DOHH2 (cell line): Measurements from ENCODE around the gene SSBP3.

Experiments
- H3F3A ChIP-seq: fragments of 200-600 bp; sonication (generic), shearing (Covaris generic); 2 replicates; pipeline ENCODE4 v1.6.0; 2016; ENCODE audit warnings: antibody characterized with exemption, mild to moderate bottlenecking; ENCODE audit not compliant: control insufficient read depth, insufficient read depth
- H3K27ac ChIP-seq: fragments of 200-600 bp; sonication (generic); 2 replicates; pipeline ENCODE4 v1.5.1; 2014; ENCODE audit warnings: low read depth, mild to moderate bottlenecking, low read length, moderate library complexity
- H3K27me3 ChIP-seq: fragments of 200-600 bp; sonication (generic); 2 replicates; pipeline ENCODE4 v1.6.1; 2014; ENCODE audit warnings: mild to moderate bottlenecking, low read length, mixed read lengths; ENCODE audit not compliant: control insufficient read depth
- H3K36me3 ChIP-seq: fragments of 200-600 bp; sonication (generic); 2 replicates; pipeline ENCODE4 v1.6.1; 2014; ENCODE audit warnings: mild to moderate bottlenecking, low read length, moderate library complexity, mixed read lengths; ENCODE audit not compliant: control insufficient read depth
- H3K4me1 ChIP-seq: fragments of 200-600 bp; sonication (generic); 2 replicates; pipeline ENCODE4 v1.6.1; 2014; ENCODE audit warnings: mild to moderate bottlenecking, low read length, mixed read lengths; ENCODE audit not compliant: control insufficient read depth
- H3K4me2 ChIP-seq: fragments of 200-600 bp; sonication (generic); 2 replicates; pipeline ENCODE4 v1.6.0; 2014; ENCODE audit warnings: mild to moderate bottlenecking, low read length, moderate library complexity
- H3K4me3 ChIP-seq: fragments of 200-600 bp; sonication (generic); 2 replicates; pipeline ENCODE4 v1.5.1; 2014; ENCODE audit warnings: mild to moderate bottlenecking, low read length, mixed read lengths
- H3K79me2 ChIP-seq: fragments of 200-600 bp; sonication (generic); 2 replicates; pipeline ENCODE4 v1.6.1; 2014; ENCODE audit warnings: mild to moderate bottlenecking, low read length, mixed read lengths; ENCODE audit not compliant: control insufficient read depth
- H3K9me2 ChIP-seq: fragments of 200-600 bp; sonication (generic); replicated peaks from 2 replicates; pipeline ENCODE4 v1.6.1; 2014; ENCODE audit warnings: mild to moderate bottlenecking, low read length, mixed read lengths; ENCODE audit not compliant: control insufficient read depth
- H3K9me3 ChIP-seq: fragments of 200-600 bp; sonication (generic); 2 replicates; pipeline ENCODE4 v1.6.1; 2014; ENCODE audit warnings: antibody characterized with exemption, low read length, mixed read lengths; ENCODE audit not compliant: control insufficient read depth, insufficient read depth
- H4K20me1 ChIP-seq: fragments of 200-600 bp; sonication (generic); 2 replicates; pipeline ENCODE4 v1.6.0; 2014; ENCODE audit warnings: low read depth, mild to moderate bottlenecking, antibody characterized with exemption, low read length, moderate library complexity; ENCODE audit not compliant: control insufficient read depth, insufficient read depth
- EZH2phosphoT487 ChIP-seq: fragments of 200-600 bp; sonication (generic); IDR thresholded peaks from 2 replicates; pipeline ENCODE4 v1.6.1; 2017; ENCODE audit warnings: borderline replicate concordance, mild to moderate bottlenecking, antibody characterized with exemption, low read length, moderate library complexity, mixed read lengths
- TF ChIP-seq, protein P1 (sequence below): fragments of 200-600 bp; sonication (generic); IDR thresholded peaks from one replicate; pipeline ENCODE4 v1.5.1; 2014; ENCODE audit warnings: antibody characterized with exemption, mild to moderate bottlenecking, low read depth, low read length; ENCODE audit not compliant: poor library complexity, severe bottlenecking

SSBP3 gene

DNA sequence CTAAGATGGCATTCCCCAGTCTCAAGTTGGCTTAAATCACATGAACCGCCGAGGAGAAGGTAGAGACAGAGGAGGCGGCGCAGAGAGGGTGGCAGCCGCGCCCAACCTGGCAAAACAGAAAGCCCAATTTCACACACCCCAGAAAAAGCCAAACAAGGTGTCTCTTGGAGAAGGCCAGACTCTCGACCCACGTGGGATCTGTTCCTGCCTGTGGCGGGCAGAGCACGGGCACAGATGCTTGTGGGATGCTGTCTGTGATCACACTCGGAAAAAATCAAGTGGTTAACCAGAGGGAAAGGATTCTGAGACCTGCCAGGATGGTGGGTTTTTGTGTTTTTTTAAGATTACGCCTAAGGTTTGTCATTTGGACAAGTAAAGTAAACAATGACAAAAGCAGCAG, 125.5 kb downstream of the SSBP3 start:
- no peaks in the 10 kb centered on the region for H3K36me3 ChIP-seq
- H3K4me1 ChIP-seq: peaks cover 6% of the 10 kb centered on the region
- TF ChIP-seq, protein P1, sequence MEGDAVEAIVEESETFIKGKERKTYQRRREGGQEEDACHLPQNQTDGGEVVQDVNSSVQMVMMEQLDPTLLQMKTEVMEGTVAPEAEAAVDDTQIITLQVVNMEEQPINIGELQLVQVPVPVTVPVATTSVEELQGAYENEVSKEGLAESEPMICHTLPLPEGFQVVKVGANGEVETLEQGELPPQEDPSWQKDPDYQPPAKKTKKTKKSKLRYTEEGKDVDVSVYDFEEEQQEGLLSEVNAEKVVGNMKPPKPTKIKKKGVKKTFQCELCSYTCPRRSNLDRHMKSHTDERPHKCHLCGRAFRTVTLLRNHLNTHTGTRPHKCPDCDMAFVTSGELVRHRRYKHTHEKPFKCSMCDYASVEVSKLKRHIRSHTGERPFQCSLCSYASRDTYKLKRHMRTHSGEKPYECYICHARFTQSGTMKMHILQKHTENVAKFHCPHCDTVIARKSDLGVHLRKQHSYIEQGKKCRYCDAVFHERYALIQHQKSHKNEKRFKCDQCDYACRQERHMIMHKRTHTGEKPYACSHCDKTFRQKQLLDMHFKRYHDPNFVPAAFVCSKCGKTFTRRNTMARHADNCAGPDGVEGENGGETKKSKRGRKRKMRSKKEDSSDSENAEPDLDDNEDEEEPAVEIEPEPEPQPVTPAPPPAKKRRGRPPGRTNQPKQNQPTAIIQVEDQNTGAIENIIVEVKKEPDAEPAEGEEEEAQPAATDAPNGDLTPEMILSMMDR: no peak
- TF ChIP-seq EZH2phosphoT487: no peak
- H3K9me3 ChIP-seq: no peaks in the 10 kb centered on the region
- no peak overlapping the region for H3K27ac ChIP-seq
- H3K9me2 ChIP-seq: no peaks in the 10 kb centered on the region
- H3K4me2 ChIP-seq: no peak overlapping the region
- H3K79me2 ChIP-seq: no peaks in the 10 kb centered on the region
- H3K27me3 ChIP-seq: no peaks in the 10 kb centered on the region
- no peaks in the 10 kb centered on the region for H4K20me1 ChIP-seq
- H3F3A ChIP-seq: no peaks in the 10 kb centered on the region
- H3K4me3 ChIP-seq: no peak overlapping the region

DNA sequence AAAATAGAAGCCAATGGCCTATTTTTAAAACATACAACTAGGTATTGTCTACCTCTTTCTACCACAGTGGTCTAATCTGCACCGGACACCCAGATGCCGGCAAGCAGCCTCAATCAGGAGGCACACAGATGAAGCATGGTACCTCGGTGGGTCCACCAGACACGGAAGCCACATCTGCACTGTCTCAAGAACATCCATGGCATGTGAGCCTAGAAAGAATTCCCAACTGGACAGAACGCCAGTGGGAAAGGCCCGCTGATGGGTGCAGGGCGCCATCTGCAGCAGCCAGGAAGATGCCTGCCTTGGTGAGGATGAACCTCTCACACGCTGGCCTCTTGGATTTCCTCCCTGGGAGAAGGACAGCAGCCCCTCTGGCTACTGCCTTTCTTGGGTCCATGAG, 126.7 kb downstream of the SSBP3 start:
- no peak overlapping the region for H3K27ac ChIP-seq
- H3K9me2 ChIP-seq: no peaks in the 10 kb centered on the region
- no peaks in the 10 kb centered on the region for H3K9me3 ChIP-seq
- H3K4me2 ChIP-seq: no peak overlapping the region
- H3K4me1 ChIP-seq: peaks cover 6% of the 10 kb centered on the region
- H3K79me2 ChIP-seq: no peaks in the 10 kb centered on the region
- H3F3A ChIP-seq: no peaks in the 10 kb centered on the region
- no peaks in the 10 kb centered on the region for H3K36me3 ChIP-seq
- no peak overlapping the region for H3K4me3 ChIP-seq
- H4K20me1 ChIP-seq: no peaks in the 10 kb centered on the region
- H3K27me3 ChIP-seq: no peaks in the 10 kb centered on the region
- TF ChIP-seq, protein P1: no peak

DNA sequence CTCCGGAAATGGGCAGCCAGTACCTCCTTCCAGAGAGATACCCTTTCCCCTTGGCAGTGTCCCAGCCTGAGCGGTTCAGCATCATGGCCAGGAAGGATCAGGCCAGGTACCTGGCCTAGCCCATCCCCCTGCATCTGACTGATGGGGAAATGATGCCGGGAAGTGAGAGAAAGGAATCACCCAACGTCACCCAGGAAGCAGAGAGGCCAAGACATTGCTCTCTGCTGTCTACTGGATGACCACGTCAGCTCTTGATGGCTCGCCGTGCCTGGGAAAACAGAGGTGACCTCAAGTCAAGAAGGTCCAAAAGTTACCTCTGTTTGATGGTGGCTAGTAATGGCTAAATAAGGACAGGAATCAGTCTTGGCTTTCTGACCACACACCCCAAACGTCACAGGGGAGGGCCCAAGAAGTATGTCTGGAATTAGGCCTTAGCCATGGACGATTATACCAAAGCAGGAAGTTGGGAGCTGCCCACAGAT, 127.2 kb downstream of the SSBP3 start:
- Histone ChIP-seq H3K9me2 (no peaks in the 10 kb centered on the region), H3K79me2 (no peaks in the 10 kb centered on the region), H3K4me1 (peaks cover 6% of the 10 kb centered on the region), H3K4me3 (no peak overlapping the region), H3K27me3 (no peaks in the 10 kb centered on the region), H3K36me3 (no peaks in the 10 kb centered on the region), H3K4me2 (no peak overlapping the region), H3K27ac (no peak overlapping the region), H3F3A (no peaks in the 10 kb centered on the region), H4K20me1 (no peaks in the 10 kb centered on the region), H3K9me3 (no peaks in the 10 kb centered on the region)
- TF ChIP-seq, protein P1: no peak
- TF ChIP-seq EZH2phosphoT487: no peak
